VCaP (cell line): ENCODE measurements around the gene C19orf67.

Experiments used
- H3K27ac ChIP-seq: fragments of 450-650 bp; 2 replicates; pipeline ENCODE4 v1.5.1; 2017
- TF ChIP-seq, protein P1 (sequence below): fragments of 450-650 bp; conservative IDR thresholded peaks from 2 replicates; pipeline ENCODE4 v1.5.1; 2017; ENCODE audit warnings: mild to moderate bottlenecking, moderate library complexity

The C19orf67 gene

DNA sequence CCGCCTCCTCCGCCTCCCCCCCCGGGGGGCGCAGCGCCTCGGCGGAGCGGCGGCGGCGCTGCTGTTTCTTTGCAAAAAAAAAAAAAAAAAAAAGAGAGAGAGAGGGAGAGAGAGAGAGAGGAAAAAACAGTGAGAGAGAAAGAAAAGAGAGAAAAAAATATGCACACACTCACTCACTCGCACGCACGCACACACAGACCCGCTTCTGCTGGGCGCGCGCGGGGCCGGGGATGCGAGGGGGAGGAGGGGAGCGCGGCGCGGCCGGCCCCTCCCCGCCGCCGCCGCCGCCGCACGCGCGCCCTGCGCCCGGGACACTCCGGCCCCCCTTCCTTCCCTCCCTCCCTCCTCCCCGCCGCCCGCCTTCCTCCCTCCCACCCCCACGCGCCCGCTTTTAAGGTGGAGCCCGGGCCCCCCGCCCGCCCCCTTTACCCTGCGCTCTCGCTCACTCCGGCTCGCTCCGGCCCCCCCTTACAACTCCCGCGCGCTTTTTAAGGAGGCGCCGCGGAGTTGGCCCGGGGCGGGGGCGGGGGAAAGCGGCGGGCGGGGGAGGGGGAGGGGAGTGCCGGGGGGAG lies 5.0 kb upstream of the C19orf67 start, which contains the start of gene SAMD1:
Gene SAMD1, minus strand, starts transcription at position 243 of the 572 bp plus-strand sequence.
- TF ChIP-seq, protein P1, sequence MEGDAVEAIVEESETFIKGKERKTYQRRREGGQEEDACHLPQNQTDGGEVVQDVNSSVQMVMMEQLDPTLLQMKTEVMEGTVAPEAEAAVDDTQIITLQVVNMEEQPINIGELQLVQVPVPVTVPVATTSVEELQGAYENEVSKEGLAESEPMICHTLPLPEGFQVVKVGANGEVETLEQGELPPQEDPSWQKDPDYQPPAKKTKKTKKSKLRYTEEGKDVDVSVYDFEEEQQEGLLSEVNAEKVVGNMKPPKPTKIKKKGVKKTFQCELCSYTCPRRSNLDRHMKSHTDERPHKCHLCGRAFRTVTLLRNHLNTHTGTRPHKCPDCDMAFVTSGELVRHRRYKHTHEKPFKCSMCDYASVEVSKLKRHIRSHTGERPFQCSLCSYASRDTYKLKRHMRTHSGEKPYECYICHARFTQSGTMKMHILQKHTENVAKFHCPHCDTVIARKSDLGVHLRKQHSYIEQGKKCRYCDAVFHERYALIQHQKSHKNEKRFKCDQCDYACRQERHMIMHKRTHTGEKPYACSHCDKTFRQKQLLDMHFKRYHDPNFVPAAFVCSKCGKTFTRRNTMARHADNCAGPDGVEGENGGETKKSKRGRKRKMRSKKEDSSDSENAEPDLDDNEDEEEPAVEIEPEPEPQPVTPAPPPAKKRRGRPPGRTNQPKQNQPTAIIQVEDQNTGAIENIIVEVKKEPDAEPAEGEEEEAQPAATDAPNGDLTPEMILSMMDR = no peak
- peak within 1 kb of the TSS; percentile 90 for H3K27ac ChIP-seq

DNA sequence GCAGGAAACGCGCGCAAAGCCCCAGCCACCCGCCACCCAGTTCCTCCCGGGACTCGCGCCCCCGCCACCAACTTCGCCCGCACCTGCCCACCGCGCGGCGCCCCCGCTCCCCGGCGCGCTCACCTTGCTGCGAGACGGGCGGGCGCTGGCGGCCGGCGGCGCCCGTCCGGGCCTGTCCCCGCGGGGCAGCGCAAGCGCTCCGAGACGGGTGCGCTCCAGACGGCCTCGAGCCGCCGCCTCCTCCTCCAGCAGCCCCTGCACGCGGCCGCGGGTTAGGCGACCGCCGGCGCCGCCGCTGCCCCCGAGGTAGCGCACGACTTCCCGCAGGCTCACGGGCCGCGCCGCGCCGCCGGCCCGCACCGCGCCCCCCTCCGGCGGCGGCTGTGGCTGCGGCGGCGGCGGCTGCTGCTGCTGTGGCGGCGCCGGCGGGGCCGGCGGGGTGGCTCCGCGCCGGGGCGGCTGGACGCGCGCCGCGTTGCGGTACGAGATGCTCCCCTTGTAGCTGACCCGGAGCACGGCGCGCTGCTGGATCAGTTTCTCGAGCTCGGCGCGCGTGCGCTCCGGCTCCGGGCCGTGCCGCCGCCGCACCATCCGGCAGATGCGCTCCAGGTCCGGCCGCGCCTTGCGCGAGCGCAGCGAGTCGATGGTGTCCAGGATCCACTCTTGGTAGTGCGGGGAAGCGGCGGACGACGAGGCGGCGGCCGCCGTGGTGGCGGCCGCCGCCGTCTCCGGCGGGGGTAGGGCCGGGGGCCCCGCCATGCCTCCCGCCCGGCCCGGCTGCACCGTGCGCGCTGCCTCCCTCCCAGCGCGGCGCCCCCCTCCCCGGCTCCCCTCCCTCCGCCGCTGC lies 4.3 kb upstream of the C19orf67 start:
- H3K27ac ChIP-seq = peak overlapping the region; percentile 90
- TF ChIP-seq, protein P1 = peak; percentile 46

DNA sequence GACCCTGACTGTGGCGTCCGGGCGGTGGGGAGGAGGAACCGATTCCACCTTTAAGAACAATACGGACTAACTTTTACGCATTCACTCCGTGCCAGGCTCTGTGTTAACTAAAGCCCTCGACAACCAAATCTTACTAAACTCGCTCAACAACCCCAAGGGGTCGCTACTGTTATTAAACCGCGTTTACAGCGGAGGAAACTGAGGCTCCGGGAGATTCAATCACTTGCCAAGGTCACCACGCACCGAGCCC lies 3.8 kb upstream of the C19orf67 start:
- TF ChIP-seq, protein P1 = no peak
- H3K27ac ChIP-seq = peak overlapping the region; percentile 90

DNA sequence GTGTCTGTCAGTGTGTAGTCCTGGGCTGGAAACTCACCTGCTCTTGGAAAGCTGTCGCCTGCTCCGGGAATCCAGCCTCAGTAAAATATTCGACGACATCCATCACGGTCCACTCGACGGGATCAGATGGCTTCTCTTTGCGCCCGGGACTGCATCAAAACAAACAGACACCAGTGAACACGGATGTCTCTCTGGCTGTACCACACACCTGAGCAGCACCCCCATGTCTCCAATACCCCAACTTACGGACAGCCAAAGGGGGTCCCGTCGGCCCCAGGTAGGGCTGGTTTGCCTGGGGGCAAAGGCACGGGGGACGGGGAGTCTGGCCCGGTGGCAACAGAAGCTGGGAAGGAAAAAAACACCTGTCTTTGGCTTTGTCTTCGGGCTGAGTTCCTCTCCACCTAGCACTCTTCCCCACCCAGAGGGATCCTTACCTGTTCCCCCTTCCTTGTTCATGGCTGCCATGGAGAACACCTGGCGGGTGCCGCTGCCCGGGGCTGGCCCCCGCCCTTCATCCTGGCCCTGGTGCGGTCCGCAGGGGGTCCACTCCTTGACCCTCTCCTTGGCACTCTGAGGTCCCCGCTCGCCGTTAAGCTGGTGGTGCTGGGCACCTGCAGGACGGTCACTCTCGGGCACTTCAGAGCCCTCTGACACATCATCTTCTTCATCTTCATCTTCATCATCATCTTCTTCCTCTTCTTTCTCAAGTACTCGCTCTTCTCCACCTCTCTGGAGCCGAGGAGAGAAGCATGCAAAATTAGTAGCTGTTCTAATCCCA lies 3.2 kb upstream of the C19orf67 start:
- TF ChIP-seq, protein P1 = no peak
- peak overlapping the region; percentile 90 for H3K27ac ChIP-seq

DNA sequence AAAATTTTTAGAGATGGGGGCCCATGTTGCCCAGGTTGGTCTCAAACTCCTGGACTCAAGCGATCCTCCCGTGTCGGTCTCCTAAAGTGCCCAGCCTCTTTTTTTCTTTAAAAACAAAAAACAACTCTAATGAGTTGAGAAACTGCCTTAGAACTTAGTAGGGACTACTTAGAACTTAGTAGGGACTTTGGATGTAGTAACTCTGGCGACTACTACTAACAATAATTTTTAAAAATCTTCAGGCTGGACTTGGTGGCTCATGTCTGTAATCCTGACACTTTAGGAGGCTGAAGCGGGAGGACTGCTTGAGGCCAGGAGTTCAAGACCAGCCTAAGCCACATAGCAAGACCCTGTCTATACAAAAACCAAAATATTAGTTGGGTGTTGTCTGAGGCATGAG lies 515 bp upstream of the C19orf67 start:
- TF ChIP-seq, protein P1 = no peak
- no peak overlapping the region for H3K27ac ChIP-seq

DNA sequence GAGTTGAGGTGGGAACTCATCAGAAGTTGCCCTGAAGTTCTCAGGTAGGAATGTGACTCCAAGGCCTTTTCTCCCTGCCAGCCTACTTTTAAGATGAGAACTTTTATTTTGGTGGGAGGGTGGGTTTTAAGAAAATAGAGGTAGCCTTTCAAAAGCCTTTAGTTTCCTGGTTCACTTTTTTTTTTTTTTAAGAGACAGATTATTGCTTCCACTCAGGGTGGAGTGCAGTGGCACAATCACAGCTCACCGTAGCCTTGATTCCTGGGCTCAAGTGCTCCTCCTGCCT lies 3.0 kb downstream of the C19orf67 start:
- TF ChIP-seq, protein P1 = no peak
- no peak overlapping the region for H3K27ac ChIP-seq
